Keratinocyte (primary cell): ENCODE results near the gene PIK3IP1. TPM values are rescaled to one million over a fixed set of nuclear protein-coding genes. Genes with fewer than 3 reads are reported as not detected.

Experiments
- DNase-seq: peaks from one replicate; pipeline ENCODE4 v3.0.0-alpha.2; 2011; ENCODE audit warnings: low read depth, missing footprints, low spot score
- FAIRE-seq: peaks from 2 replicates; lab custom pipeline; 2011; peaks lifted over from hg19 to GRCh38; lab: Jason Lieb, UNC
- H2AFZ ChIP-seq: 2 replicates; pipeline ENCODE4 v1.6.0; 2012; ENCODE audit warnings: low read length, control low read depth, inconsistent platforms; ENCODE audit not compliant: control insufficient read depth
- H3K27ac ChIP-seq: 2 replicates; pipeline ENCODE4 v1.5.1; 2011; ENCODE audit warnings: low read length; ENCODE audit not compliant: control insufficient read depth, insufficient read depth
- H3K27me3 ChIP-seq: 3 replicates; pipeline ENCODE4 v1.6.0; 2011; ENCODE audit warnings: low read length; ENCODE audit not compliant: control insufficient read depth, insufficient read depth; ENCODE audit errors: extremely low read depth
- H3K36me3 ChIP-seq, 2 experiments: 2 replicates in 1 of 2; 3 replicates in 1 of 2; pipeline ENCODE4 v1.5.1; 2011; ENCODE audit warnings: low read length in 2 of 2, mild to moderate bottlenecking in 1 of 2; ENCODE audit not compliant: control insufficient read depth in 2 of 2, insufficient read depth in 2 of 2; ENCODE audit errors: extremely low read depth in 1 of 2
- H3K4me1 ChIP-seq: 3 replicates; pipeline ENCODE4 v1.5.1; 2011; ENCODE audit warnings: low read length; ENCODE audit not compliant: control insufficient read depth, insufficient read depth; ENCODE audit errors: extremely low read depth
- H3K4me2 ChIP-seq: 3 replicates; pipeline ENCODE4 v1.6.0; 2011; ENCODE audit warnings: low read depth, low read length; ENCODE audit not compliant: control insufficient read depth, insufficient read depth; ENCODE audit errors: extremely low read depth
- H3K4me3 ChIP-seq, 3 experiments: fragments of 200-600 bp in 1 of 3; sonication (generic) in 1 of 3; 2 replicates in 2 of 3; 3 replicates in 1 of 3; pipeline ENCODE4 v1.5.1; 2011 to 2016; ENCODE audit warnings: low read length in 3 of 3, mild to moderate bottlenecking in 3 of 3, control low read depth in 2 of 3, inconsistent platforms in 1 of 3, low read depth in 1 of 3, mixed read lengths in 1 of 3, mixed run types in 1 of 3, moderate library complexity in 1 of 3; ENCODE audit not compliant: control insufficient read depth in 2 of 3, insufficient read depth in 2 of 3; ENCODE audit errors: extremely low read depth in 1 of 3
- H3K79me2 ChIP-seq: 2 replicates; pipeline ENCODE4 v1.6.0; 2012; ENCODE audit warnings: low read length; ENCODE audit not compliant: control insufficient read depth, insufficient read depth
- H3K9ac ChIP-seq: 3 replicates; pipeline ENCODE4 v1.6.0; 2011; ENCODE audit warnings: low read length; ENCODE audit not compliant: control insufficient read depth, insufficient read depth; ENCODE audit errors: extremely low read depth
- H3K9me1 ChIP-seq: 3 replicates; pipeline ENCODE4 v1.6.0; 2011; ENCODE audit warnings: low read length; ENCODE audit not compliant: control insufficient read depth, insufficient read depth; ENCODE audit errors: extremely low read depth
- H3K9me3 ChIP-seq: 2 replicates; pipeline ENCODE4 v1.5.1; 2012; ENCODE audit warnings: low read depth, low read length; ENCODE audit not compliant: control insufficient read depth
- H4K20me1 ChIP-seq: 3 replicates; pipeline ENCODE4 v1.6.0; 2011; ENCODE audit warnings: low read length; ENCODE audit not compliant: control insufficient read depth, insufficient read depth; ENCODE audit errors: extremely low read depth
- EZH2 ChIP-seq: IDR thresholded peaks from one replicate; pipeline ENCODE4 v1.6.1; 2012; ENCODE audit warnings: inconsistent platforms, mild to moderate bottlenecking, low read length, moderate library complexity
- dilution Hi-C: fragments of 300-500 bp; cut with MboI; formaldehyde crosslinking; loops from one replicate; pipeline ENCODE4 v1.7.0; 2020; ENCODE audit warnings: low sequenced_read_pairs; ENCODE audit not compliant: extremely low pct_ligation_motif_present
- polyA plus RNA-seq, 5 experiments: library from polyadenylated mRNA; depleted of rRNA in 3 of 5; stranded (reverse) in 3 of 5; stranded (forward) in 1 of 5; unstranded in 1 of 5; fragments of >200 nt; gene quantifications; 1 replicate in 1 of 5; 2 replicates in 3 of 5; 3 replicates in 1 of 5; pipeline versions ENCODE4 v1.2.1 to v1.2.3, GENCODE V29; 2011 to 2012; ENCODE audit warnings: missing spikeins in 2 of 5, low read depth in 1 of 5, low replicate concordance in 1 of 5
- TF ChIP-seq, protein P1 (sequence below), 3 experiments: IDR thresholded peaks in 1 of 3; conservative IDR thresholded peaks in 1 of 3; optimal IDR thresholded peaks in 1 of 3; 2 replicates in 2 of 3; 3 replicates in 1 of 3; pipeline versions ENCODE3 to v1.5.1; 2011; ENCODE audit warnings: low read length in 3 of 3, mild to moderate bottlenecking in 3 of 3, moderate library complexity in 2 of 3, control low read depth in 1 of 3, inconsistent platforms in 1 of 3; ENCODE audit not compliant: insufficient read depth in 2 of 3; ENCODE audit errors: extremely low read depth in 1 of 3

PIK3IP1 gene
- polyA plus RNA-seq, 1 donor (not counting 4 experiments of a cell fraction or from before 2014, with no cell fraction given): 13.3 TPM

DNA sequence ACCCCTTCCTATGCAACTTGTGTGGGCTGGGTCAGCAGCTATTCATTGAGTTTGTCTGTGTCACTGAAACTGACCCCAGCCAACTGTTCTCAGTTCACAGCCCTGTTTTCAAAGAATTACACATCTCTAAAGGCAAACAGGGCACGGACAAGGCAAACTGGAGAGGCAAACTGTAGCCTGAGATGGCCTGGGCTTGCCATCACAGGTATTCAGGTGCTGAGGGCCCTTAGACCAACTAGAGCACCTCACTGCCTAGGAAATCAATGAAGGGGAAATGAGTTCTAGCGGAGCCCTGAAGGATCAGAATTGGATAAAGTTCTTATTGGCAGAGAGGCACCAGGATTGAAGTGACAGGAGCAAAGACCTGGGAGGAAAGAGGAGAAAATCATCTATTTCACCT is 24.0 kb downstream of the PIK3IP1 start:
- dilution Hi-C loops: no loop called here
- H3K9me3 ChIP-seq: no peaks in the 10 kb centered on the region
- FAIRE-seq (no peak), DNase-seq (no peak)
- H3K36me3 ChIP-seq: peaks cover 57 to 65% of the 10 kb centered on the region in 2 experiments
- H3K9ac ChIP-seq: no peak overlapping the region
- no peak for TF ChIP-seq EZH2
- TF ChIP-seq, protein P1, sequence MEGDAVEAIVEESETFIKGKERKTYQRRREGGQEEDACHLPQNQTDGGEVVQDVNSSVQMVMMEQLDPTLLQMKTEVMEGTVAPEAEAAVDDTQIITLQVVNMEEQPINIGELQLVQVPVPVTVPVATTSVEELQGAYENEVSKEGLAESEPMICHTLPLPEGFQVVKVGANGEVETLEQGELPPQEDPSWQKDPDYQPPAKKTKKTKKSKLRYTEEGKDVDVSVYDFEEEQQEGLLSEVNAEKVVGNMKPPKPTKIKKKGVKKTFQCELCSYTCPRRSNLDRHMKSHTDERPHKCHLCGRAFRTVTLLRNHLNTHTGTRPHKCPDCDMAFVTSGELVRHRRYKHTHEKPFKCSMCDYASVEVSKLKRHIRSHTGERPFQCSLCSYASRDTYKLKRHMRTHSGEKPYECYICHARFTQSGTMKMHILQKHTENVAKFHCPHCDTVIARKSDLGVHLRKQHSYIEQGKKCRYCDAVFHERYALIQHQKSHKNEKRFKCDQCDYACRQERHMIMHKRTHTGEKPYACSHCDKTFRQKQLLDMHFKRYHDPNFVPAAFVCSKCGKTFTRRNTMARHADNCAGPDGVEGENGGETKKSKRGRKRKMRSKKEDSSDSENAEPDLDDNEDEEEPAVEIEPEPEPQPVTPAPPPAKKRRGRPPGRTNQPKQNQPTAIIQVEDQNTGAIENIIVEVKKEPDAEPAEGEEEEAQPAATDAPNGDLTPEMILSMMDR (optimal IDR thresholded peaks at IDR 0.05 in 1 of 3, IDR thresholded peaks at IDR 0.05 in 1 of 3, conservative IDR thresholded peaks at IDR 0.05 in 1 of 3; ENCODE audit: extremely low read depth in 1 of 3, insufficient read depth in 2 of 3, low read length in 3 of 3): no peak
- no peak overlapping the region for H3K4me3 ChIP-seq
- no peak overlapping the region for H3K27ac ChIP-seq
- no peaks in the 10 kb centered on the region for H3K79me2 ChIP-seq
- no peak overlapping the region for H2AFZ ChIP-seq
- no peaks in the 10 kb centered on the region for H3K4me1 ChIP-seq
- no peak overlapping the region for H3K4me2 ChIP-seq
- H3K27me3 ChIP-seq: no peaks in the 10 kb centered on the region
- no peaks in the 10 kb centered on the region for H3K9me1 ChIP-seq
- H4K20me1 ChIP-seq: peaks cover 6% of the 10 kb centered on the region

DNA sequence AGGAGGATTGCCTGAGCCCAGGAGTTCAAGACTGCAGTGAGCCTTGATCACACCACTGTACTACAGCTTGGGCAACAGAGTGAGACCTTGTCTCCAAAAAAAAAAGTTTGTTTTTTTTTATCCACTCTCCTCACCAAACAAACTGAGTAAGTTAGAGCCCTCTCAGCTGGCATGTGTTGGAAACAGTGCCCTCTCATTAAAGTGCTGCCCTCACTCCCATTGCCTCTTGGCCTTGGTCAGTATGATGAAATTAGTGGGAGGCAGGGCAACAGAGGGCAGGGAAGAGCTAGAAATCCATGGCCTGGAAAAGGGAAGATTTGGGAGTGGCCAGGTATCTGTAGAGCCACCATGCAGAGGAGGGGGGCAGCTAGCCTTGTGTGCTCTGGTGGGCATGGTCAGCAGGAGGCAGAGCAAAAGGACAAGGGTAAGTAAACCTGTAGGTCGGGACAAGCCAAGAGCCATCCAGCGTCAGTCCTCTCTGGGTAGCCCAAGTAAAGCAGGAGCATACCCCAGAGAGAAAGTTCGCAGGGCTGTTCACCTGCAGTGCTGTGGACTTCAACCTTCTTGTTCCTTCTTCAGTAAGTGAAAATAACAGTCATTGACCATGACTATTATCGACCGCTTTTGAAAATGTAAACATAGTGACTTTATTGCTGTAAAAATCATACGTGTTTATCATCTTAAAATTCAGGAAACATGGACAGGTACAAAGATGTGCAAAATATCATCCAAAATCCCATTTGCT is 28.2 kb downstream of the PIK3IP1 start:
- no peak for TF ChIP-seq EZH2
- TF ChIP-seq, protein P1 (optimal IDR thresholded peaks at IDR 0.05 in 1 of 3, IDR thresholded peaks at IDR 0.05 in 1 of 3, conservative IDR thresholded peaks at IDR 0.05 in 1 of 3; ENCODE audit: extremely low read depth in 1 of 3, insufficient read depth in 2 of 3, low read length in 3 of 3): no peak
- peaks cover under 1% of the 10 kb centered on the region for H3K9me1 ChIP-seq
- no peak for DNase-seq
- dilution Hi-C loops: no loop called here
- H2AFZ ChIP-seq: no peak overlapping the region
- H3K36me3 ChIP-seq: peaks cover 56 to 67% of the 10 kb centered on the region in 2 experiments
- no peak overlapping the region for H3K27ac ChIP-seq
- peaks cover 15% of the 10 kb centered on the region for H3K79me2 ChIP-seq
- peaks cover 2% of the 10 kb centered on the region for H4K20me1 ChIP-seq
- H3K27me3 ChIP-seq: no peaks in the 10 kb centered on the region
- no peak overlapping the region for H3K4me2 ChIP-seq
- H3K9me3 ChIP-seq: no peaks in the 10 kb centered on the region
- no peak for FAIRE-seq
- H3K4me1 ChIP-seq: no peaks in the 10 kb centered on the region
- H3K4me3 ChIP-seq: no peak overlapping the region
- no peak overlapping the region for H3K9ac ChIP-seq
